ENCODE data around the gene UBAC2. TPM values are rescaled to one million over a fixed set of nuclear protein-coding genes. Genes with fewer than 3 reads are reported as not detected.

Gene UBAC2
- polyA plus RNA-seq, 3 donors: 59.6 to 113 (median 96.7) TPM

DNA sequence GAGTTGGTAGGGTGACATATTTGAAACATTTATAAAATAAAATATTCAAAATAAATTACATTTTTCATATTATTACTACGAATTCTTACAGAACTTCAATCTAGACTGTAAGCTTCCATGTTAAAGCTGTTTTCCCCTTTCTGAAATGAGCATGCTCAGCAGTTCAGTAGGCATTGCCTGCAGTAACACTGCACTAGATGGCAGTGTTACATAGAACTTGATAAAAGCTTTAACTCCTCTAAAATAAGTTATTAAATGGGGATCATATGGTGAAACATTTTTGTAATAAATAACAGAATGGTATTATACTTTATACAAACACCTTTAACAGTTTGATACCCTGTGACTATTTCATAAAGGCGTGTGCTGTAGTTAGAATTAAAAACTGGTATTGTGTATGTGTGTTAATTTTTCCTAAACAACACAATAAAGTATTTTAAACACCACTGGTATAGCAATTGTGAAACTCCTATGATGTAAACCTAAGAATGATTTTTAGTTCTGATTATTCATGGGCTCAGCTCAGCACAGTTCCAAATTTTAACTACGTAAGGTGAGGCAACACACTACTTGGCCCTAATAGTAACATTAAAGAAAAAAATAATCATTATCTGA, 69.1 kb downstream of the UBAC2 start:
- Histone ChIP-seq H3K9me3 (replicated peaks in 1 of 2; ENCODE audit: control insufficient read depth in 1 of 2, insufficient read depth in 1 of 2, low read length in 2 of 2) (peaks cover 4 to 5% of the 10 kb centered on the region in 2 donors), H3K27ac (ENCODE audit: low read depth in 1 of 2, low read length in 2 of 2) (peak overlapping the region; percentile 26 to 90), H3K79me2 (ENCODE audit: insufficient read depth, low read length) (peaks cover 77% of the 10 kb centered on the region), H2AFZ (ENCODE audit: insufficient read depth, low read depth, low read length, poor library complexity, severe bottlenecking) (no peak overlapping the region), H3K36me3 (replicated peaks in 1 of 2; ENCODE audit: control insufficient read depth in 1 of 2, insufficient read depth in 2 of 2, low read length in 2 of 2) (peaks cover 7 to 27% of the 10 kb centered on the region in 2 donors), H3K4me1 (ENCODE audit: control insufficient read depth in 1 of 2, insufficient read depth in 2 of 2, low read length in 2 of 2) (peaks cover 21 to 30% of the 10 kb centered on the region in 2 donors), H3K4me2 (replicated peaks; ENCODE audit: extremely low read depth, low read length, poor library complexity, severe bottlenecking) (peak overlapping the region; percentile 45), H3K27me3 (ENCODE audit: control insufficient read depth in 2 of 2, insufficient read depth in 2 of 2, low read length in 2 of 2) (no peaks in the 10 kb centered on the region), H4K20me1 (ENCODE audit: insufficient read depth, low read length) (no peaks in the 10 kb centered on the region), H3K4me3 (replicated peaks in 1 of 3; ENCODE audit: low read depth in 2 of 3, low read length in 3 of 3) (no peak overlapping the region), H3K9ac (ENCODE audit: insufficient read depth, low read length, poor library complexity, severe bottlenecking) (peak overlapping the region; percentile 63)
- peaks cover 0 to 12% (median 5%) of the 10 kb centered on the region in 7 donors for H3K9me3 Mint-ChIP-seq
- H3K4me3 Mint-ChIP-seq: no peak overlapping the region
- intact Hi-C loops (cut with micrococcal nuclease): loop anchor here (5.0 to 10.0 kb wide), 3 partner anchors 115 to 168 kb away; no protein-coding TSS in a partner anchor
- H3K36me3 Mint-ChIP-seq: peaks cover 39 to 43% of the 10 kb centered on the region in 2 donors
- H3K27me3 Mint-ChIP-seq (ENCODE audit: low read depth in 3 of 3): peaks cover 0 to 4% (median 0%) of the 10 kb centered on the region in 3 donors
- TF ChIP-seq, protein P1, sequence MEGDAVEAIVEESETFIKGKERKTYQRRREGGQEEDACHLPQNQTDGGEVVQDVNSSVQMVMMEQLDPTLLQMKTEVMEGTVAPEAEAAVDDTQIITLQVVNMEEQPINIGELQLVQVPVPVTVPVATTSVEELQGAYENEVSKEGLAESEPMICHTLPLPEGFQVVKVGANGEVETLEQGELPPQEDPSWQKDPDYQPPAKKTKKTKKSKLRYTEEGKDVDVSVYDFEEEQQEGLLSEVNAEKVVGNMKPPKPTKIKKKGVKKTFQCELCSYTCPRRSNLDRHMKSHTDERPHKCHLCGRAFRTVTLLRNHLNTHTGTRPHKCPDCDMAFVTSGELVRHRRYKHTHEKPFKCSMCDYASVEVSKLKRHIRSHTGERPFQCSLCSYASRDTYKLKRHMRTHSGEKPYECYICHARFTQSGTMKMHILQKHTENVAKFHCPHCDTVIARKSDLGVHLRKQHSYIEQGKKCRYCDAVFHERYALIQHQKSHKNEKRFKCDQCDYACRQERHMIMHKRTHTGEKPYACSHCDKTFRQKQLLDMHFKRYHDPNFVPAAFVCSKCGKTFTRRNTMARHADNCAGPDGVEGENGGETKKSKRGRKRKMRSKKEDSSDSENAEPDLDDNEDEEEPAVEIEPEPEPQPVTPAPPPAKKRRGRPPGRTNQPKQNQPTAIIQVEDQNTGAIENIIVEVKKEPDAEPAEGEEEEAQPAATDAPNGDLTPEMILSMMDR (IDR thresholded peaks at IDR 0.05): peak; percentile 84
- peak overlapping the region; percentile 96 to 98 (median 97) for H3K27ac Mint-ChIP-seq
- H3K4me1 Mint-ChIP-seq: peaks cover 39% of the 10 kb centered on the region
- no CpG with 5 or more reads among the region's 3 CpGs for WGBS (ENCODE audit: insufficient coverage)
- DNase-seq: peak; percentile 76 to 90 (median 77)

DNA sequence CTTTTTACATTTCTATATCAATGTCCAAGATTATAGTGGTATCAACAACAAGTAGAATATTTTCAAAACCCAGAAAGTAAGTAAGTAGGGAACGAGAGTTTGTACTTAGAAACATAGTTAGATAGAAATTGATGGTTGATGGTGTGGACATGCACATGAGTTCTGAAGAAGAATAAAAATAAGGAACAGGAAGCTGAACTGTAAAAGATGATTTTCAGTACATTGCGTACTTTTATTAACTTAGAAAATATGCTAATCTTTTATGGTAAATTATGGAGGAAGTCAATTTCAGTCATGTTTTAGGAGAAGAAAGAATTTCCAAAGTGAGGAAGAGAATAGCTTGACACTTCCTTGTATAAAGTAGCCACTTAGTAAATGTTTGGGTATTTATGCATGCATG, 69.9 kb downstream of the UBAC2 start:
- H3K27me3 ChIP-seq (ENCODE audit: control insufficient read depth in 2 of 2, insufficient read depth in 2 of 2, low read length in 2 of 2): no peaks in the 10 kb centered on the region
- H3K9ac ChIP-seq (ENCODE audit: insufficient read depth, low read length, poor library complexity, severe bottlenecking): peak overlapping the region; percentile 63
- peaks cover 0 to 12% (median 5%) of the 10 kb centered on the region in 7 donors for H3K9me3 Mint-ChIP-seq
- H3K4me2 ChIP-seq (replicated peaks; ENCODE audit: extremely low read depth, low read length, poor library complexity, severe bottlenecking): peak overlapping the region; percentile 45
- peaks cover 0 to 4% (median 0%) of the 10 kb centered on the region in 3 donors for H3K27me3 Mint-ChIP-seq (ENCODE audit: low read depth in 3 of 3)
- peaks cover 4 to 5% of the 10 kb centered on the region in 2 donors for H3K9me3 ChIP-seq (replicated peaks in 1 of 2; ENCODE audit: control insufficient read depth in 1 of 2, insufficient read depth in 1 of 2, low read length in 2 of 2)
- H3K27ac Mint-ChIP-seq: peak overlapping the region; percentile 96 to 98 (median 97)
- H3K4me3 ChIP-seq (replicated peaks in 1 of 3; ENCODE audit: low read depth in 2 of 3, low read length in 3 of 3): peak overlapping the region in 1 of 3 experiments; percentile 33
- WGBS (ENCODE audit: insufficient coverage): 20% methylated on average over 1 of the region's 2 CpGs
- peaks cover 77% of the 10 kb centered on the region for H3K79me2 ChIP-seq (ENCODE audit: insufficient read depth, low read length)
- TF ChIP-seq, protein P1 (IDR thresholded peaks at IDR 0.05): no peak
- intact Hi-C loops (cut with micrococcal nuclease): no loop called here
- peaks cover 7 to 20% of the 10 kb centered on the region in 2 donors for H3K36me3 ChIP-seq (replicated peaks in 1 of 2; ENCODE audit: control insufficient read depth in 1 of 2, insufficient read depth in 2 of 2, low read length in 2 of 2)
- peaks cover 41 to 44% of the 10 kb centered on the region in 2 donors for H3K36me3 Mint-ChIP-seq
- H3K4me1 Mint-ChIP-seq: peaks cover 45% of the 10 kb centered on the region
- no peaks in the 10 kb centered on the region for H4K20me1 ChIP-seq (ENCODE audit: insufficient read depth, low read length)
- peak; percentile 56 to 87 (median 65) for DNase-seq
- no peak overlapping the region for H3K4me3 Mint-ChIP-seq
- H2AFZ ChIP-seq (ENCODE audit: insufficient read depth, low read depth, low read length, poor library complexity, severe bottlenecking): no peak overlapping the region
- peaks cover 24 to 29% of the 10 kb centered on the region in 2 donors for H3K4me1 ChIP-seq (ENCODE audit: control insufficient read depth in 1 of 2, insufficient read depth in 2 of 2, low read length in 2 of 2)
- H3K27ac ChIP-seq (ENCODE audit: low read depth in 1 of 2, low read length in 2 of 2): peak overlapping the region; percentile 26 to 90

All from CD14-positive monocyte (primary cell).